ENCODE measurements around the gene MRPL14. TPM values are rescaled to one million over a fixed set of nuclear protein-coding genes. Genes with fewer than 3 reads are reported as not detected.

The MRPL14 gene
- total RNA-seq, 1 donor from 2014 or later: 30.3 TPM

GRCh38 chr6:44111434-44112417 is 15.5 kb downstream of the MRPL14 start:
- no peaks in the 10 kb centered on the region for H3K9me3 Mint-ChIP-seq (ENCODE audit: unreplicated experiment)
- peaks cover under 1% of the 10 kb centered on the region for H3K27me3 Mint-ChIP-seq (ENCODE audit: unreplicated experiment)
- no peaks in the 10 kb centered on the region for H3K4me1 Mint-ChIP-seq (ENCODE audit: unreplicated experiment)
- peaks cover 44% of the 10 kb centered on the region for H3K36me3 Mint-ChIP-seq (ENCODE audit: low read depth, unreplicated experiment)
- peak overlapping the region; percentile 11 for H3K4me3 Mint-ChIP-seq (ENCODE audit: unreplicated experiment)
- TF ChIP-seq, protein P1, sequence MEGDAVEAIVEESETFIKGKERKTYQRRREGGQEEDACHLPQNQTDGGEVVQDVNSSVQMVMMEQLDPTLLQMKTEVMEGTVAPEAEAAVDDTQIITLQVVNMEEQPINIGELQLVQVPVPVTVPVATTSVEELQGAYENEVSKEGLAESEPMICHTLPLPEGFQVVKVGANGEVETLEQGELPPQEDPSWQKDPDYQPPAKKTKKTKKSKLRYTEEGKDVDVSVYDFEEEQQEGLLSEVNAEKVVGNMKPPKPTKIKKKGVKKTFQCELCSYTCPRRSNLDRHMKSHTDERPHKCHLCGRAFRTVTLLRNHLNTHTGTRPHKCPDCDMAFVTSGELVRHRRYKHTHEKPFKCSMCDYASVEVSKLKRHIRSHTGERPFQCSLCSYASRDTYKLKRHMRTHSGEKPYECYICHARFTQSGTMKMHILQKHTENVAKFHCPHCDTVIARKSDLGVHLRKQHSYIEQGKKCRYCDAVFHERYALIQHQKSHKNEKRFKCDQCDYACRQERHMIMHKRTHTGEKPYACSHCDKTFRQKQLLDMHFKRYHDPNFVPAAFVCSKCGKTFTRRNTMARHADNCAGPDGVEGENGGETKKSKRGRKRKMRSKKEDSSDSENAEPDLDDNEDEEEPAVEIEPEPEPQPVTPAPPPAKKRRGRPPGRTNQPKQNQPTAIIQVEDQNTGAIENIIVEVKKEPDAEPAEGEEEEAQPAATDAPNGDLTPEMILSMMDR (IDR thresholded peaks at IDR 0.05; ENCODE audit: unreplicated experiment): no peak
- H3K27ac Mint-ChIP-seq (ENCODE audit: unreplicated experiment): no peak overlapping the region
- DNase-seq (ENCODE audit: low spot score): no peak

- DNase-seq (ENCODE audit: low spot score): no peak
- no peak overlapping the region for H3K4me3 Mint-ChIP-seq (ENCODE audit: unreplicated experiment)
- no peaks in the 10 kb centered on the region for H3K9me3 Mint-ChIP-seq (ENCODE audit: unreplicated experiment)
- no peaks in the 10 kb centered on the region for H3K4me1 Mint-ChIP-seq (ENCODE audit: unreplicated experiment)
- no peaks in the 10 kb centered on the region for H3K27me3 Mint-ChIP-seq (ENCODE audit: unreplicated experiment)
- TF ChIP-seq, protein P1 (IDR thresholded peaks at IDR 0.05; ENCODE audit: unreplicated experiment): no peak
- H3K36me3 Mint-ChIP-seq (ENCODE audit: low read depth, unreplicated experiment): peaks cover 47% of the 10 kb centered on the region
- H3K27ac Mint-ChIP-seq (ENCODE audit: unreplicated experiment): no peak overlapping the region
These were observed 16.3 kb downstream of the MRPL14 start for GRCh38 chr6:44110966-44111365.

DNA sequence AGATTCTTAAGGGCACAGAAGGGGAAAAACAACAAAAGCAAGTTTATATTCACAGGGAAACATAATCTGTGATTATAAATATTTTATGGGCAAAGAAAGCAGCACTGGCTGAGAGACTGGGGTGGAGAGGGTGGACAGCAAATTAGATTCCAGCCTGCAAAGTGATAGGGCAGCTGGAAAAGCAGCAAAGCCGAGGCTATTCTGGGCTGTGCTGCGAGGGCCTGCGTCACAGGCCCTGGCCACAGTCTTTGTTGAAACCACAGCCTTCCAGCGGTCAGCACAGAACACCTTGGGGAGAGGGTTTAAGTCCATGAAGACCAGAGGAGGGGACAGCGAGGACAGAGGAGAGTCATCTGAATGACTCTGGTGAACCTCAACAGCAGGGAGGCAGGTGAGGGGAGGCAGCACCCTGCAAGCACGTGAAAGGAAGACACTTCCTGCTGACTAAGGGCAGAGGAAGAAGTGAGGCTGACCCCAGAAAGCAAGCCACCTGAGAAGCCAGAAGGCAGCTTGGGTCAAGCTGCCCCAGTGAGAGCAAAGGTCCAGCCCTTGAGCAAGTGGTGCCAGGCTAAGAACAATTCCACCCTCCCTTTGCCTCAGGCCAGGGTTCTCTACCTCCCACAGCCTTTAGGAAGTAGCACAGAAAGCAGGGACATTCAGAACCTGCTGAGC is 17.1 kb downstream of the MRPL14 start:
- H3K4me1 Mint-ChIP-seq (ENCODE audit: unreplicated experiment): peaks cover 2% of the 10 kb centered on the region
- no peaks in the 10 kb centered on the region for H3K27me3 Mint-ChIP-seq (ENCODE audit: unreplicated experiment)
- no peak overlapping the region for H3K4me3 Mint-ChIP-seq (ENCODE audit: unreplicated experiment)
- peaks cover 42% of the 10 kb centered on the region for H3K36me3 Mint-ChIP-seq (ENCODE audit: low read depth, unreplicated experiment)
- DNase-seq (ENCODE audit: low spot score): no peak
- H3K9me3 Mint-ChIP-seq (ENCODE audit: unreplicated experiment): no peaks in the 10 kb centered on the region
- TF ChIP-seq, protein P1 (IDR thresholded peaks at IDR 0.05; ENCODE audit: unreplicated experiment): no peak
- no peak overlapping the region for H3K27ac Mint-ChIP-seq (ENCODE audit: unreplicated experiment)

DNA sequence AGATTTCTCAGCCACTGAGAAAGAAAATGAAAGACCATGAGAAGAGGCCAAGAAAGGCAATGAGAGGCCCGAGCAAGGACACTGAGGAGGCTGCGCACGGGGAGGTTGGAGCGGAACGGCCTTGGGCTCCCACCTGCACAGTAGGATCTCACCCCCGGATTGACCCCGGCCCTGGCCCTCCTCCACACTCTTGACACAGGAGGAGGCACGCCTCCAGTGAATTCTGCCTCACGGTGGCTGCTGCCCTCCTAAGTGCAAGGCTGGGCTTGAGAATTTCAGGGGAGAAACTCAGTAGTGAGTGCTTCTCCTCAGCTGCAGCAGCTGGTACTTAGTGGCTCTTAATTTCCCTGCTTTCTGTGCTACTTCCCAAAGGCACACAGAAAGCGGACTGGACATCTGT is 18.0 kb downstream of the MRPL14 start:
- Mint-ChIP-seq H3K9me3 (ENCODE audit: unreplicated experiment) (no peaks in the 10 kb centered on the region), H3K4me3 (ENCODE audit: unreplicated experiment) (no peak overlapping the region), H3K36me3 (ENCODE audit: low read depth, unreplicated experiment) (peaks cover 41% of the 10 kb centered on the region), H3K27me3 (ENCODE audit: unreplicated experiment) (no peaks in the 10 kb centered on the region), H3K4me1 (ENCODE audit: unreplicated experiment) (peaks cover 7% of the 10 kb centered on the region), H3K27ac (ENCODE audit: unreplicated experiment) (no peak overlapping the region)
- no peak for DNase-seq (ENCODE audit: low spot score)
- TF ChIP-seq, protein P1 (IDR thresholded peaks at IDR 0.05; ENCODE audit: unreplicated experiment): no peak

All from endothelial cell (in vitro differentiated cells).